GM12892 (cell line): ENCODE results near the gene TMEM132E.

Source experiments
- DNase-seq: peaks from one replicate; pipeline ENCODE4 v3.0.0; 2011; ENCODE audit not compliant: insufficient read length
- FAIRE-seq: peaks from 2 replicates; lab custom pipeline; 2011; peaks lifted over from hg19 to GRCh38; lab: Jason Lieb, UNC
- POLR2A ChIP-seq: IDR thresholded peaks from 2 replicates; pipeline ENCODE4 v1.6.1; 2011; ENCODE audit warnings: low read depth, low read length, control low read depth
- POLR2AphosphoS5 ChIP-seq: IDR thresholded peaks from 2 replicates; pipeline ENCODE4 v1.6.1; 2011; ENCODE audit warnings: low read depth, low read length, control low read depth
- TAF1 ChIP-seq: IDR thresholded peaks from 2 replicates; pipeline ENCODE4 v1.6.1; 2011; ENCODE audit warnings: low read depth, mild to moderate bottlenecking, control low read depth, low read length, borderline replicate concordance

The TMEM132E gene

GRCh38 chr17:34675143-34675542 is 95.8 kb downstream of the TMEM132E start:
- DNase-seq (no peak), FAIRE-seq (no peak)
- no peak for TF ChIP-seq TAF1
- TF ChIP-seq POLR2A = no peak
- no peak for TF ChIP-seq POLR2AphosphoS5

- TF ChIP-seq TAF1 = no peak
- no peak for TF ChIP-seq POLR2AphosphoS5
- TF ChIP-seq POLR2A = no peak
- DNase-seq = no peak
- FAIRE-seq = no peak
These were observed 96.2 kb downstream of the TMEM132E start for GRCh38 chr17:34675605-34676004.

GRCh38 chr17:34680151-34680550 is 100.8 kb downstream of the TMEM132E start:
- DNase-seq = no peak
- TF ChIP-seq TAF1 (no peak), POLR2A (no peak), POLR2AphosphoS5 (no peak)
- no peak for FAIRE-seq

GRCh38 chr17:34682305-34682704 is 102.9 kb downstream of the TMEM132E start:
- FAIRE-seq (no peak), DNase-seq (no peak)

GRCh38 chr17:34683390-34683789 is 104.0 kb downstream of the TMEM132E start:
- FAIRE-seq (no peak), DNase-seq (no peak)
- TF ChIP-seq POLR2A (no peak), TAF1 (no peak), POLR2AphosphoS5 (no peak)

More at GRCh38 chr17:34682305-34682704, 102.9 kb downstream of the TMEM132E start:
- TF ChIP-seq TAF1 (no peak), POLR2A (no peak), POLR2AphosphoS5 (no peak)
